ENCODE measurements around the gene AXIN1.
"Not testable (repeated sequence)": the region's sequence is repeated elsewhere in the genome, so short reads cannot be mapped to it uniquely, and the experiment has no call there.

AXIN1 gene

DNA sequence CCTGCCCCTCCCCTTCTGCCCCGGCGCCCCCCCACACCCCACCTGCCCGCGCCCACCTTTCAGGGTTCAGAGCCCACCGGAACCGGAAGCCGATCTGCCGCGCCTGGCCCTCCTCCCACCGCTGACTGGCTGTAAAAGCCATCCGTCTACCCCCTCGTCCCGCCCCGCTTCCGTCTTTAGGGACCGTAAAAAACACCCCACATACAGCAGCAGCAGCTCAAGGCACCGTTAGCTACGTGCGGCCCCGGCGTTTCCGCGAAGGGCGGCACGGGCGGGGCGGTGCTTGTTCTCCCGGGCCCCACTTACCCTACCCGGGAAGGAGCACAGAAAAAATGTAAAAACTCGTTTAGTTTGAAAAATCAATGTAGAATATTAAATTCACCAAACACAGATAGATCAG lies 17.9 kb upstream of the AXIN1 start, which contains the start of gene MRPL28:
TSS of gene MRPL28 (minus strand) at position 96 of the 400 bp plus-strand sequence. CDS start 320 bp downstream, outside the sequence.
- DNase-seq, result peak; percentile 70

DNA sequence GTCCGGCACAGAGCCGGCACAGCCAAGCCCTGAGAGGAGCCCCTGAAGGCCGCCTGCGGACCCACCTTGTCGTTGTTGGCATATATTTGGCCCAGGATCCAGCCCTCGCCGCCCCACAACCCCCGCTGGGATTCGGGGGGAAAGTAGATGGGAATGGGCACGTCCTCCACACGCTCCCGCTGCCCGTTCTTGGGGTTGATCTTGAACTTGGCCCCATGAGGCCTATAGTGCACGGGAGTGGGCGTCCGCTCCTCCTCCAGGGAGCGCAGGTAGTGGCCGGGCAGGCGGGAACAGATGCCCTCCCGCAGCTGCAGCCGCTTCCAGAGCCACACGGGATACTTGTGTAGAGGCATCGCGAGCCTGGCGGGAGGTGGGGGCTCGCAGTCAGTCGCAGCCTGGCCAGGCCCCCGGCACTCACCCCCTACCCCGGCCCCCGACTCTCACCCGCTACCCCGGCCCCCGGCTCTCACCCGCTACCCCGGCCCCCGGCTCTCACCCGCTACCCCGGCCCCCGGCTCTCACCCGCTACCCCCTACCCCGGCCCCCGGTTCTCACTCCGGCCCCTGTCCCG lies 17.4 kb upstream of the AXIN1 start:
- no peak for DNase-seq

DNA sequence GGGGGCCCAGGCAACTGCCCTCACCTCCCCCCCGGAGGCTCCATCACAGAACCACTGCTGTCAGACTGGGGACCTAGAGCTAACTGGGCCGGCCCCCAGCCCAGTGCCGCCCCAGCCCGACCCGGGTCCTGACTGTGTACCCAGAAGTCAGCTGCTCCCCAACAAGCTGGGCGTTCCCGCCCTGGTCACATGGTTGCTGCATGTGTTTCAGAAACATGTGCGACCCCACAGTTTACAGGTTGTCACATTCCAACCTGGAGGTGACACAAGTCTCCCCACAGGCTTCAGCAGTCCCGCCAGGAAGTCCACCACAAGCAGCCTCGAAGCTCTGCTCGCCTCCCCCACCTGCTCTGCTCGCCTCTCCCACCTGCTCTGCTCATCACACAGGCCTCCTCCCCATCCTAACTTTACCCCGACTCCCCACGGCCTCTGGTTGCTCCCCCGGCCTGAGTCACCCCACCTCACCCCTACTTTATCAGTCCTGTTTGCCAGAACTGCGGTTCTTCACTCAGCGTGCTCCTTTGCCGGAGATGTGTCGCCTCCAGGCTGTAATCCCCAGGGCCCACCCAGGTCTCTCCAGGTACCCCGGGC lies 16.8 kb upstream of the AXIN1 start:
- no peak for DNase-seq

DNA sequence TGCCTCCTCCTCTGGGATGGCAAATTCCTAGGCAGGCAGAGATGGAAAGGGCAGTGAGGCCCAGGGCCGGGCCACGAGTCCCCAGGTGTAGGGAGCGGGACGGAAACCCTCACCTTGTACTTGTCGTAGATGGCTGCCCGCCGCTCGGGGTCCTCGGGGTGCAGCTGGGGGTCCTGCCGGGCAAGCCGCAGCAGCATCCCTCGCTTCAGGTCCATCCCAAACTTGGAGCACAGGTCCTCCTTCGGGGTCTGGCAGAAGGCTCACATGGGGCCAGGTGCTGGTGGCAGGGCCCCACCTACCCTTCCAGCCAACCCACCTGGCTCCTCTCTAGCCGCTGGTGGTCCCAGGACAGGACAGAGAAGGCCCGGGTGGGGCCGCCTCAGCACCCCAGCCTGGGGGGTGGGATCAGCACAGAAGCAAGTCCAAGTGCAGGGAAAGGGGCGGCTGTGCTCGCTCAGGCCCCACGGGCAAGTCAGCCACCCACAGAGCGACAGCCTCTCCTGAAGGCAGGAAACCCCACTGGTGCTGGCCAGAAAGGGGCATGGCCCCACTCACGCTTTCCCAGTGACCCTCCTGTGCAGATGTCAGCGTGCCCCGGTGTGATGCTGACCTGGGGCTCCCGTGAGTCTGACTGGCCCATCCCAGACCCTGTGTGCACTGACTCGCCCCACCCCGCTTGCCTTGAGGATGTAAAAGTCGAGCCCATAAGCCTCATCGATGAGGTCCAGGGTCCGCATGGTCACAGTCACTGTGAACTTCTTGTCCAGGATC lies 16.1 kb upstream of the AXIN1 start:
- no peak for DNase-seq

DNA sequence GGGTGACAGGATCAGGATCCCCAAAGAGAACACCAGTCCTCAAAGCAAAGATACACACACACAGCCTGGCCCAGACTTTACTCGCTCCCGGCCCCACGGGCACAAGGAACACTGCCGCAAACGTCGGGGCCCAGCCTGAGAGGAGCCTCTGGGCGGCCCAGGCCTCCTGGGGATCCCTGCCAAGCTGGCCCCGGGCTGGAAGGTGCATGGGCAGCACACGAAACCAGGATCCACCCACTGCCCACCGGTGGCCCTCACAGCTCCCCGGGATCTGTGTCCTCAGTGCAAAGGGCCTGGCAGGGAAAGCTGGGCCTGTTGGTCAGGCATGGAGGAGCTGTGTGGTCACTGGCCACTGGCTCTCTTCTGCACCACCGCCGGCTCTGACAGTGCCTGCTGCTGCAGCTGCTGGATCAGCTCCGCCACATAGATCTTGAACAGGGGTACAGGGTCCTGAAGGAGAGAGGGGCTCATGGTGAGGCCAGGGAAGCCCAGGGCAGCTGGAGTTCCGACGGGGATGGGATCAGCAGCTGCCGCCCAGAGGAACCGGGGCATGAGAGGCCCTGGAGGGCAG lies 14.9 kb upstream of the AXIN1 start:
- DNase-seq, result no peak

DNA sequence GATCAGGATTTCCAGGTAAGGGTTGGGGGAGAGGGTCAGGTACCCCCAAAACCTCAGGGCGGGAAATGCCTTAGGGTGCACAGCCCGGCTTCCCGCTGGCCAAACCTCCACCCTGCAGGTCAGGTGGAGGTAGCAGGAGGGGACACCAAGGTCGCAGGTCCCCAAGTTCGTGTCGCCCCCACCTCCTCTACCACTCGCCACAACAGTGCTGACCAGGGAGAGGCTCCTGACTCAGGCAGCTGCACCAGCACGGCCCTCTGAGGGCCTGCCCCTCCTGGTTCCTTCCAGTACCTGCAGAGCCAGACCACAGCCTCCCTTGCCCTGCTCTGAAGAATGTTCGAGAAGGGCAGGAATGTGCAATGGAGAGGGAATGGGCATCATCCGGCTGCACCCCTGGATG lies 14.0 kb upstream of the AXIN1 start:
- DNase-seq, result no peak

DNA sequence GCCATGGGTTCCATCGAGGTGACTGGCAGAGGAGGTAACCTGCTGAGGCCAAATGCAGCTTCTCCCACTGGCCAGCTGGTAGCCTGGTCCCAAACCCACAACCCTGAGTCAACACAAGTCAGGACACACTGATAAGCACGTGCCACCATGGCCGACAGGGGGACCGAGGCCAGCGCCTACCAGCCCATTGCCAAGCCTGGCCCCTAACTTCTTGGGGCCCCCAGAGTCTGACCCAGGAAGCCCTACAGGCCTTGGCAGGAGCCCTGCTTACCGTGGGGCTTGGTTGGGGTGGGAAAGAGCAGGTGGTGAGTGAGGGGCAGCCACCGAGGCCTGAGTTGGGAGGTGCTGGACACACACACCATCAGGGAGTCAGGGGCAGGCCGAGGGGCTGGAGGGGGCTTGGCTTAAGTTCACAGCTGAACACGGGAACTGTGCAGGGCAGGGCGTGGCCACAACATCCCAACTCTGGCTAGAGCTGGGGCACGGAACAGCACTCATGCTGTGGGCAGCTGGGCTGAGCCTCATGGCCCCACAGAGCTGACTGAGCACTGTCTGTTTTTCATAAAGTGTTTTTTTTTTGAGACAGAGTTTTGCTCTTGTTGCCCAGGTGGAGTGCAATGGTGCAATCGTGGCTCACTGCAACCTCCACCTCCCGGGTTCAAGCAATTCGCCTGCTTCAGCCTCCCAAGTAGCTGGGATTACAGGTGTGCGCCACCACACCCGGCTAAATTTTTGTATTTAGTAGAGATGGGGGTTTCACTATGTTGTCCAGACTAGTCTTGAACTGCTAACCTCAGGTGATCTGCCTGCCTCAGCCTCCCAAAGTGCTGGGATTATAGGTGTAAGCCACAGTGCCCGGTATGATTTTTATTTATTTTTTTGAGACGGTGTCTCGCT lies 12.3 kb upstream of the AXIN1 start:
- no peak for DNase-seq

DNA sequence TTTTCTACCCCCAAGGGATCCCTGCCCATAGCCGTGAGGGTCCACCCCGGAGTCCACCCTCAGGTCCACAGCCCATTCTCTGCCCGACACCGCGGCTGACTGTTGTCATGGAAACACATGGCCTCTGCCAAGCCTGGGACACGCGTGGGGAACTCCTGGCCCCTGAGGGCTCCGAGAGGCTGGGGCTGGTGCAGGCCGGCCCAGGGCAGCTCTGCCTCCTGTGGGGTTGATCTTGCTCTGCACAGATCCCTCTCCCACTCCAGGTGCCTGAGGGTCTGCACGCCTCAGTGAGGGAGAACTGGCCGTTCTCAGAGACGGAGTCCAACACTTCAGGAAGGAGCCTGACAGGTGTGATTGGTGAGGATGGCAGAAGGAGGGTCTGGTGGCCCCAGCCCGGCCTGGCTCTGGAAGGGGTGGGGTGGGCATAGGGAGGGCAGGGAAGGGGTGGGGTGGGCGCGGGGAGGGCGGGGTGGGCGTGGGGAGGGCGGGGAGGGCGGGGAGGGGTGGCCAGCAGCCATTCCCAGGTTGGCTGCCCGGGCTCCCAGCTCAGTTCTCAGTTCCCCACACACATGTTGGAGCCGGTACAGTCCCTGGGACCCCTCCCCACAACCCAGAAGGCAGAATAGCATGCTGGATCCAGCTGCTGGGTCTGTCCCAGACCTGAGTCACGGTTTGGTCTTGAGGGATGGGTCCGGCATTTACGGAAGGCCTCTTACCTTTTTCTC lies 11.4 kb upstream of the AXIN1 start:
- no peak for DNase-seq

DNA sequence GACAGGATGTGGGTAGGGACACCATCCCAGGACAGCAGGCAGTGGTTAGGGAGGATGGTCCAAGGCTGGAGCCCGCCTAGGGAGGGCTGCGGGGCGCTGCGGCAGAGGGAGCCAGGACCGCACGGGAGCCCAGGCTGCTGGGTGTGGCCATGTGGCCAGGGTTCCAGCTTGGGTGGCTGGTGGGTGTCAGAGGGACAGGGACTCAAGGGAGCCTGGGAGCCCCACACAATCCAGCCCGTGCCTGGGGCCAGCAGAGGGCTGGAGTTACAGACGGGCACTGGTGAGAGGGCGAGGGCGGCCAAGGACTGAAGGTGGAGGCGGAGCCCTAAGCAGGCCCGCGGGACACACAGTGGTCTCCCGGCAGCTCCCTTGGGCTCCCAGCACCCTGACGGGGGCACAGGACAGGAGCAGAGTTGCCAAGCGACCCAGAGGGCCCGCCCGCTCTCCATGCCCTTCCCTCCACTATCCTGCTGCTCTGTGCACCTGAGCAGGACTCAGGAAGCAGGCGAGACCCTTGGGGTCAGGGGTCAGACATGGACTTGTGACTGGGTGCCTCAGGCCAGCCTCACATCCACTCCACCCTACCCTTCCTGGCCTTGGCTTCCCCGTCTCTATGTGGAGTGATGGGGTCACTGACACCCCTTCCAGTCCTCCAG lies 10.7 kb upstream of the AXIN1 start:
- DNase-seq, result no peak

DNA sequence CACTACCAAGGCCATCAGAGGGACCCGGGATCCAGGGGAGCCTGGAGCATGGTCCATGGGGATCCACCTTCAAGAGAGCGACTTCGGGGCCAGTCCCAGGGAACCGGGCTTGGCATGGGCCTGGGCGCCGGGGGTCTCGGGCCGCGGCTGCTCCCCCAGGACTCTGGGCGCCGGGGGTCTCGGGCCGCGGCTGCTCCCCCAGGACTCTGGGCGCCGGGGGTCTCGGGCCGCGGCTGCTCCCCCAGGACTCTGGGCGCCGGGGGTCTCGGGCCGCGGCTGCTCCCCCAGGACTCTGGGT lies 10.1 kb upstream of the AXIN1 start:
- not testable (repeated sequence) for DNase-seq

DNA sequence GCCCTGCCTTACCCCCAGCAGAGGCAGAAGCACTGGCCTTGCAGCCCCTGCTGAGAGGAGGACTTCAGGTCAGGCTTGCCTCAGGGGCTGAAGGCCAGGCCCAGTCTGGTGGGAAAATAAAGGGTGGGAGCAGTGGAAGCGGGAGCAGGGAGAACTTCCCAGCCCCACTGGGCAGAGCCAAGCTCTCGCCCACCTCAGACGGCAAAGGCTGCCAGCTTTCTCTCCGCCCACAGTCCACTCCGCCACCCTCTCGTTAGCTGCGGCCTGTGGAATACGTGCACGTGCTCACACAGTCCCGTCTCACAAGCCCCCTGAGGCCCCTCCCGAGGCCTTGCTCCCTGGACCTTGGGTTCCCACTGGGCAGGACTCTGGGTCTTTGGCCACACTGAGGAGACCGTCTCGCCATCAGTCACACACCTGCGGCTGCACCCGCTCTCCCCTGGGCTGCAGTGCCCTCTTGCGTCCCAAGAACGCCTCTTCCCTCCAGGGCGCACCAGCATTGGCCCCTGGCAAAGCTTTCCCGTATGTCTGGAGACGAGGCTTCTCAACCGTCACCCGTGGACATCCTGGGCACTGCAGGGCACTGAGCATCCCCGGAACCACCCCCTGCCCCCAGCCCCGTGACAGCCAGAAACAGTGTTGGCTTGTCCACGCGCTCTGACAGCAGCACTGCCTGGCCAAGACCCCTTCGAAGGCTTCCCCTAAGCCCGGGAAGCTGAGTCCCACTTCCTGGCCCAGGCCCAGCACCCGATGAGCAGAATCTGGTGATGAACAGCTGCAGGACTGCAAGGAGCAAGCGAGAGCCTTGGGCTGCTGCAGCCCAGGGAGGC lies 9.6 kb upstream of the AXIN1 start:
- peak; percentile 49 for DNase-seq

DNA sequence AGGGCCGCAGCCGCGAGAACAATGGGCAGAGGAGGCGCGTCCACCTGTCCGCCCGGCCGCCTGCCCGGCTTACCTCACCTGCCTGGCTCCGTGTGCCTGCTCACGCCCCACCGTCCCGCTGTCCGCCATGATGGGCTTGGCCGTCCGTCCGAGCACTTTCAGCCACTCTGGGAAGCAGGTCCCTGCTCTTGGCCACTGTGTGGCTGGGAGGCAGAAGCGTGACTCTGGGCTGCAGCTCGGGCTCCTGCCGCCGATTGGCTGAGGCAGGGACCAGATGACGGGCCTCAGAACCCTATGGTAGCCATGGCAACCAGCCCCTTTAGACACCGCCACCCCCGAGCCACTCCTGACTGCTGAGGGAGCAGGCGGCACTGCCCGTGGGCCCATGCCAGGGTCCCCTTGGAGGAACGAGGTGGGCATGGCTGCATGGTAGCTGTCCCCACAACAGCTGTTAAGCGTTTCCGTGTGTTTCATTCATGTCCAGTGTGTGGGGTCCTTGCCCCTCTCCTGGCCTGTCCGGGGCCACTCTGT lies 8.9 kb upstream of the AXIN1 start:
- no peak for DNase-seq

DNA sequence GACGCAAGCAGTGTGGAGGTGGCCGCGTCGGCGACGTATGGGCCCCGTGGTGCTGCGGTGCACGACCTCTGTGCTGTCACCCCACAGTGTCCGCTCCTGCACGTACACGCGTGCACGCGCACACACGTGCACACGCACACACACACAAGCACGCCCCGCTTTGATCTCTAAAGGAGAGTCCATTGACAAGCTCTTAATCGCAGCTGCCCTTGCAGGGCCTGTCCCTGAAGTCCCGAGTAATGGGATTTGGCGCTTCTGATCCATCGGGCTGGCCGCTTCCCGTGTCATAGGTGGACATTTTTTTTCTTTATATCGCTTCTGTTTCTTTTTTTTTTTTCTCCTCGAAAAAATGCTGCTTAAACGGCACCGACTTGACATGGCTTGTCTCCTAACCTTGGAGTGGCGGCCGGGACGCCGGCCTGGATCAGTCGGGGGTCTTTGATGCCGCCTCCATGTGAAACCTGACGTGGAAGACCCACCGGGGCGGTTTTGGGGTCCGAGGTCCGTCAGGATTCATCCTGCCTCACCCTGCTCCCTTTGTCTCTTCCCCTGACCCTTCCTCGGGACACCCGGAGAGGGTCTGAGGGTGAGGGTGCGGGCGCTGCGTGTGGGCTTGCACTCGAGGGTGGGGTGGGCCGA lies 8.3 kb upstream of the AXIN1 start:
- no peak for DNase-seq

DNA sequence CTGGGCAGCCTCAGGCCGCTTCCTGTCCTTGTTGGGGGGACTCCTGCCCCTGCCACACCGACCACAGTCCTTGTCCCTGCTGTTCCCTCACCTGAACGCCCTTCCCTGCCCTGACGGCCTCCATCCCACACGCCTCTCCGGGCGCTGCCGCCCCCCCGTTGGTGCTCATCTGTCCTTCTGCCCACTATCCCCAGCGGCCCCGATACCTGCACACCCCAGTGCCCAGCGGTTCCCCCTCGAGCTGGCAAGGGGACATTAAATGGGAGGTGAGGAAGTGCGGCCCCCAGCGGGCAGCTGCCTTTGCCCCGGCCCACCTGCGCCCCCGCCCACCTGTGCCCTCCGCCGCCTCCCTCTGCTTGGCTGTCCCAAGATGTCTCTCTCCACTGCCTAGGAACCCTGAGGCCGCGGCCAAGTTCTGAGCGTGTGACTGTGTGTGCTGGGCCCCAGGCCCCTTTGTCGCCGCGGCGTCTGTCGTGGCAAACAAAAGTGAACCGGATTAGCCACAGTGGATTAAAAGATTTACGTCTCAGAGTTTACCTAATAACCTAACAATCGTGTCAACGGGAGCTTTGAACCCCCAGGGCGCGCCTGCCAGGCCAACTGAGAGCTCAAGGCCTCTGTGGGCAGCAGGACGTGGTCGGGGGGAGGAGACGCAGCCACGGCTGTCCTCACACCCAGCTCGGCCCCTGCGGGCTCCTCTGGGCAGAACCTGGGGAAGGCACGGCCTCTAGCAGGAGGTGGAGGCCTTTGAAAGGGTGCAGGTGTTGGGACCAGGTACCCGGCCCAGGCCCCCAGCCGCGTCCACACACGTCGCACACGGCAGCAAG lies 7.6 kb upstream of the AXIN1 start:
- no peak for DNase-seq

DNA sequence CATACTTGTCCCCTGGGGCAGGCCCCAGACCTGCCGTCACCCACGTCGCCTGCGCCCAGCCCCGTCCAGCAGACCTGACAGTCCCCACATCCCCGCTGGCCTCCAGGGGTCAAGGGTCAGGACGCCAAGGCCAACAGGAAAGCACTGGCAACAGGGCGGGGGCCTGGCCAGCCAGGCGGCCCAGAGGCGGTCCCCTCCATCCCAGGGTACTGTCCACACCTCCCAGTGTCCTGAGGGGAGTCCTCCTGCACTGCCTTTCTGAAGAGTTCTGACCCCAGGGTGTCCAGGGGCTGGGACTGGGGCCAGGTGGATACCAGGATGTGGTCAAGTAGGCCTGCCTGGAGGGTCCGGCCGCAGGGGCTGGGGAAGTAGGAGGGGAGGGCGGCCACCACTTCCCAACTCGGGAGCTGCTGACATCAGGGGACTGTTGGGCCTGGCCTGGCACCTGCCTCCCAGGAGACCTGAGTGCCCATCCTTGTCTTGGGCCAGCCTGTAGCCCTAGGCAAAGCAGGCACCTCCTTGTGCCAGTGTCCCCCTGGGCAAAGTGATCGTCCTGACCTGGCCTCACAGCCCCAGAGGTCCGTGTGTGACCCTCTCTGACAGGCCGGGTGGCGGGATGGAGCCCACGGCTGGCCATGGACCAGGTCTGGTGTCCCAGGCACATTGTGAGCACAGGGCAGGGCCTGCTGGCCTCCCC lies 6.7 kb upstream of the AXIN1 start:
- DNase-seq, result no peak

DNA sequence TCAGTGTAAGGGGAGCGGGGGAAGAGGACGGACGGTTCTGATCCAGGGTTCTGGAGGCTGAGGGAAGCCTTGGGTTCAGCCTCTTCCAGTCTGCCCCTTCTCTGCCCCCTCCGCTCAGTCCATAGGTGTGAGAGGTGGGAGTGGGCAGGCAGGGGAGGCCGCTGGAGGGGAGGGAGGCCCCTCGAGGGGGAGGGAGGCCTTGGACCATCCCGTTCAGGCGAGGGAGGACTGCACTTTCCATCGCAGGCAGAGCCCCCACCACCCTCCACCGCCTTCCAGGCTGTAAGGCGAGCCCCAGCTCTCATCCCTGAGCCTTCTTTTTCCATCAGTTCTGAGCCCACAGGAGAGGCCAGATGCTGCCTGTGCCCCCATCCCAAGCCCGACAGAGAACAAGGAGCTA lies 4.2 kb upstream of the AXIN1 start:
- no peak for DNase-seq

DNA sequence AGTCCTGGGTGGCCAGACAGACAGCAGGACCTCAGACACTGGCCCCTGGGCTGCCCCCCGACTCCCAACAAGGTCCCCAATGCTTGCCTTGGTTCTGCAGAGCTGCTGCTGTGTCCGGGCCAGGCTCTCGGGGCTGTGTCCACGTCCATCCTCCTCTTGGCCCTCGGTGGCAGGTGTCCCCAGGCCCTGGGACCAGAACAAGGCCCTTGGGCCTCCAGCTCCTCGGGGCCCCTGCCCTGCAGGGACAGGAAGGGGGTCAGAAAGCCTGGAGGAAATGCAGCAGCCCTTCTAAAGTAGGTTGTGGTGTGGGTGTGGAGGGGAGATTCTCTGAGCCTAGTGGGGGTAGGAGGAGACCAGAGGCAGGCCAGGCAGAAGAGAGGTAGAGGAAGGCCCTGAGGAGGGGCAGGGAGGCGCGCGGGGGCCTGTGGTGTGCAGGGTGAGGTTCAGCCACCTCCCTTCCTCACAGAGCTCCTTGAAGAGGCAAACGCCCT lies 2.5 kb upstream of the AXIN1 start:
- no peak for DNase-seq

DNA sequence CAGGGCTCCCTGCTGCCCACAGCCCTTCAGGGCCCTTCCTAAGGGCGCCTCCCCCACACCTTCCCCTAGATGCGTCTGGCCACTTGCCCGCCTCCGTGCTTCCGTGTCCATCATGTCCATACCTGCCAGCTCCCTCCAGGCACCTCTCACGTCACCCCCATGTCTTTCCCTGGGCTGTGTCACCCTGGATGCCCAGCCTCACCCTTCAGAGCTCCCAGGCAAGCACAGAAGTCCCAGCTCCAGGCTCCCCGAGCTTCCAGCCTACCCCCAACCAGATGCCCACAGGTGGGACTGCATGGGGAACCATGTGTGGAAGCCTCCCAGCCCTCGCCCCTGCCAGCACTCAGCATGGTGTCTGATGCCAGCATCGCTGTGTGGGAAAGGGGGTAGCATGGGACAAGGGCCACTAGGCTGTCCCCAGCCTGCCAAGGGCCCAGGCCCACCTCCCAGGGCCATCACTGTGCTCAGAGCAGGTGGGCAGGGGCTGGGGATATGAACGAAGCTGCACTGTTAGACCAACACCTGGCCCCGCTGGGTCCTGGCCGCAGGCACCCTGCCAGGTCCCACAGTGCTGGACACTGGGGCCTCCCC lies 1.9 kb upstream of the AXIN1 start:
- no peak for DNase-seq

All from NCI-H1105 treated with DMSO at 0.1 percent for 48 hours (cell line).